T follicular helper cell (primary cell): ENCODE results near the gene BLTP3B.
A peak's percentile ranks its signal among the peaks of the same experiment; 100 is the strongest.

Experiments used
- DNase-seq: peaks from one replicate; pipeline ENCODE4 v3.0.0-alpha.2; 2020; ENCODE audit warnings: low read depth

Gene BLTP3B

GRCh38 chr12:100164153-100164704 is 21.6 kb upstream of the BLTP3B start:
- DNase-seq = no peak

GRCh38 chr12:100163416-100164152 is 20.9 kb upstream of the BLTP3B start:
- DNase-seq = peak; percentile 55

- DNase-seq = no peak
Observed at GRCh38 chr12:100159391-100160104, 16.9 kb upstream of the BLTP3B start.

GRCh38 chr12:100158535-100158934 is 15.9 kb upstream of the BLTP3B start:
- no peak for DNase-seq

GRCh38 chr12:100157427-100157821 is 14.8 kb upstream of the BLTP3B start:
- no peak for DNase-seq

GRCh38 chr12:100156731-100157426 is 14.2 kb upstream of the BLTP3B start:
- no peak for DNase-seq

GRCh38 chr12:100154474-100155247 is 12.0 kb upstream of the BLTP3B start:
- peak; percentile 49 for DNase-seq

GRCh38 chr12:100153131-100153530 is 10.5 kb upstream of the BLTP3B start:
- no peak for DNase-seq

- DNase-seq = no peak
Observed at GRCh38 chr12:100151769-100152168, 9.1 kb upstream of the BLTP3B start.

GRCh38 chr12:100146252-100146651 is 3.6 kb upstream of the BLTP3B start:
- no peak for DNase-seq

- DNase-seq = no peak
Observed at GRCh38 chr12:100145643-100146042, 3.0 kb upstream of the BLTP3B start.

GRCh38 chr12:100141998-100142850 is 450 bp downstream of the BLTP3B start:
- DNase-seq = peak; percentile 16

GRCh38 chr12:100141666-100141997 is 1.0 kb downstream of the BLTP3B start:
- DNase-seq = no peak

GRCh38 chr12:100138803-100139098 is 3.9 kb downstream of the BLTP3B start:
- no peak for DNase-seq

- DNase-seq = no peak
Observed at GRCh38 chr12:100138048-100138802, 4.4 kb downstream of the BLTP3B start.

GRCh38 chr12:100133200-100133599 is 9.5 kb downstream of the BLTP3B start:
- no peak for DNase-seq

- no peak for DNase-seq
Observed at GRCh38 chr12:100128512-100128908, 14.2 kb downstream of the BLTP3B start.

- DNase-seq = no peak
Observed at GRCh38 chr12:100127766-100128511, 14.7 kb downstream of the BLTP3B start.

- DNase-seq = no peak
Observed at GRCh38 chr12:100123316-100124095, 19.2 kb downstream of the BLTP3B start.
